ENCODE data around the gene GPC3. TPM values are rescaled to one million over a fixed set of nuclear protein-coding genes. Genes with fewer than 3 reads are reported as not detected.

GPC3 gene
- total and polyA plus RNA-seq, 5 donors from 2014 or later = 0.34 to 0.93 (median 0.44) TPM; not detected in 2

GRCh38 chrX:133639726-133640125 lies 345.7 kb downstream of the GPC3 start:
- DNase-seq (no peak), ATAC-seq (ENCODE audit: low read depth in 2 of 2) (no peak)
- Histone ChIP-seq H3K27ac (ENCODE audit: insufficient read depth, low read length, poor library complexity, severe bottlenecking) (no peak overlapping the region), H3K4me1 (ENCODE audit: control insufficient read depth, insufficient read depth, low read length, poor library complexity, severe bottlenecking) (no peaks in the 10 kb centered on the region), H3K36me3 (ENCODE audit: control insufficient read depth, insufficient read depth, low read length) (no peaks in the 10 kb centered on the region), H3K9me3 (ENCODE audit: control insufficient read depth in 2 of 2, low read length in 2 of 2) (no peaks in the 10 kb centered on the region), H3K4me3 (ENCODE audit: low read depth, low read length) (no peak overlapping the region), H3K27me3 (ENCODE audit: control insufficient read depth, insufficient read depth, low read length) (no peaks in the 10 kb centered on the region)
- Mint-ChIP-seq H3K36me3 (no peaks in the 10 kb centered on the region), H3K4me3 (no peak overlapping the region), H3K27ac (no peak overlapping the region), H3K4me1 (no peaks in the 10 kb centered on the region), H3K27me3 (no peaks in the 10 kb centered on the region), H3K9me3 (peaks cover 0 to 1% (median 0%) of the 10 kb centered on the region in 7 donors)

- no peaks in the 10 kb centered on the region for H3K9me3 ChIP-seq (ENCODE audit: control insufficient read depth in 2 of 2, low read length in 2 of 2)
- H3K36me3 Mint-ChIP-seq = no peaks in the 10 kb centered on the region
- no peaks in the 10 kb centered on the region for H3K27me3 Mint-ChIP-seq
These were observed 347.1 kb downstream of the GPC3 start for GRCh38 chrX:133638285-133638684.

GRCh38 chrX:133637765-133638164 lies 347.6 kb downstream of the GPC3 start:
- H3K27me3 Mint-ChIP-seq = no peaks in the 10 kb centered on the region
- H3K27ac ChIP-seq (ENCODE audit: insufficient read depth, low read length, poor library complexity, severe bottlenecking) = no peak overlapping the region
- H3K9me3 ChIP-seq (ENCODE audit: control insufficient read depth in 2 of 2, low read length in 2 of 2) = no peaks in the 10 kb centered on the region
- H3K9me3 Mint-ChIP-seq = peaks cover 0 to 1% (median 0%) of the 10 kb centered on the region in 7 donors
- no peak overlapping the region for H3K4me3 Mint-ChIP-seq
- no peaks in the 10 kb centered on the region for H3K36me3 ChIP-seq (ENCODE audit: control insufficient read depth, insufficient read depth, low read length)
- H3K27me3 ChIP-seq (ENCODE audit: control insufficient read depth, insufficient read depth, low read length) = no peaks in the 10 kb centered on the region
- DNase-seq (no peak), ATAC-seq (ENCODE audit: low read depth in 2 of 2) (no peak)
- no peak overlapping the region for H3K4me3 ChIP-seq (ENCODE audit: low read depth, low read length)
- no peaks in the 10 kb centered on the region for H3K36me3 Mint-ChIP-seq
- H3K4me1 Mint-ChIP-seq = no peaks in the 10 kb centered on the region
- no peak overlapping the region for H3K27ac Mint-ChIP-seq
- H3K4me1 ChIP-seq (ENCODE audit: control insufficient read depth, insufficient read depth, low read length, poor library complexity, severe bottlenecking) = no peaks in the 10 kb centered on the region

More at GRCh38 chrX:133638285-133638684, 347.1 kb downstream of the GPC3 start:
- Mint-ChIP-seq H3K9me3 (peaks cover 0 to 1% (median 0%) of the 10 kb centered on the region in 7 donors), H3K4me1 (no peaks in the 10 kb centered on the region), H3K4me3 (peak overlapping the region in 1 of 4 donors; percentile 38), H3K27ac (no peak overlapping the region)
- no peak overlapping the region for H3K4me3 ChIP-seq (ENCODE audit: low read depth, low read length)
- no peaks in the 10 kb centered on the region for H3K36me3 ChIP-seq (ENCODE audit: control insufficient read depth, insufficient read depth, low read length)
- no peak for DNase-seq
- ATAC-seq (ENCODE audit: low read depth in 2 of 2) = no peak
- no peaks in the 10 kb centered on the region for H3K27me3 ChIP-seq (ENCODE audit: control insufficient read depth, insufficient read depth, low read length)
- no peak overlapping the region for H3K27ac ChIP-seq (ENCODE audit: insufficient read depth, low read length, poor library complexity, severe bottlenecking)
- H3K4me1 ChIP-seq (ENCODE audit: control insufficient read depth, insufficient read depth, low read length, poor library complexity, severe bottlenecking) = no peaks in the 10 kb centered on the region

- H3K9me3 Mint-ChIP-seq = peaks cover 0 to 1% (median 0%) of the 10 kb centered on the region in 7 donors
These were observed 349.4 kb downstream of the GPC3 start for GRCh38 chrX:133636009-133636408.

GRCh38 chrX:133634416-133634815 lies 351.0 kb downstream of the GPC3 start:
- Mint-ChIP-seq H3K27ac (no peak overlapping the region), H3K27me3 (no peaks in the 10 kb centered on the region), H3K36me3 (no peaks in the 10 kb centered on the region), H3K4me3 (no peak overlapping the region), H3K4me1 (no peaks in the 10 kb centered on the region), H3K9me3 (peaks cover 0 to 1% (median 0%) of the 10 kb centered on the region in 7 donors)
- Histone ChIP-seq H3K27ac (ENCODE audit: insufficient read depth, low read length, poor library complexity, severe bottlenecking) (no peak overlapping the region), H3K4me3 (ENCODE audit: low read depth, low read length) (no peak overlapping the region), H3K4me1 (ENCODE audit: control insufficient read depth, insufficient read depth, low read length, poor library complexity, severe bottlenecking) (no peaks in the 10 kb centered on the region), H3K36me3 (ENCODE audit: control insufficient read depth, insufficient read depth, low read length) (no peaks in the 10 kb centered on the region), H3K27me3 (ENCODE audit: control insufficient read depth, insufficient read depth, low read length) (no peaks in the 10 kb centered on the region), H3K9me3 (ENCODE audit: control insufficient read depth in 2 of 2, low read length in 2 of 2) (no peaks in the 10 kb centered on the region)
- ATAC-seq (ENCODE audit: low read depth in 2 of 2) (no peak), DNase-seq (no peak)

More at GRCh38 chrX:133636009-133636408, 349.4 kb downstream of the GPC3 start:
- no peaks in the 10 kb centered on the region for H3K9me3 ChIP-seq (ENCODE audit: control insufficient read depth in 2 of 2, low read length in 2 of 2)
- no peak overlapping the region for H3K4me3 ChIP-seq (ENCODE audit: low read depth, low read length)
- no peak for ATAC-seq (ENCODE audit: low read depth in 2 of 2)
- no peaks in the 10 kb centered on the region for H3K4me1 ChIP-seq (ENCODE audit: control insufficient read depth, insufficient read depth, low read length, poor library complexity, severe bottlenecking)
- no peak for DNase-seq
- Mint-ChIP-seq H3K4me3 (no peak overlapping the region), H3K27ac (no peak overlapping the region), H3K4me1 (no peaks in the 10 kb centered on the region), H3K27me3 (no peaks in the 10 kb centered on the region), H3K36me3 (no peaks in the 10 kb centered on the region)
- H3K27ac ChIP-seq (ENCODE audit: insufficient read depth, low read length, poor library complexity, severe bottlenecking) = no peak overlapping the region
- H3K36me3 ChIP-seq (ENCODE audit: control insufficient read depth, insufficient read depth, low read length) = no peaks in the 10 kb centered on the region
- no peaks in the 10 kb centered on the region for H3K27me3 ChIP-seq (ENCODE audit: control insufficient read depth, insufficient read depth, low read length)

GRCh38 chrX:133633950-133634349 lies 351.4 kb downstream of the GPC3 start:
- Mint-ChIP-seq H3K36me3 (no peaks in the 10 kb centered on the region), H3K27ac (no peak overlapping the region), H3K4me3 (no peak overlapping the region), H3K27me3 (no peaks in the 10 kb centered on the region), H3K9me3 (peaks cover 0 to 1% (median 0%) of the 10 kb centered on the region in 7 donors), H3K4me1 (no peaks in the 10 kb centered on the region)
- no peaks in the 10 kb centered on the region for H3K36me3 ChIP-seq (ENCODE audit: control insufficient read depth, insufficient read depth, low read length)
- no peaks in the 10 kb centered on the region for H3K4me1 ChIP-seq (ENCODE audit: control insufficient read depth, insufficient read depth, low read length, poor library complexity, severe bottlenecking)
- no peak for ATAC-seq (ENCODE audit: low read depth in 2 of 2)
- no peaks in the 10 kb centered on the region for H3K9me3 ChIP-seq (ENCODE audit: control insufficient read depth in 2 of 2, low read length in 2 of 2)
- no peak overlapping the region for H3K27ac ChIP-seq (ENCODE audit: insufficient read depth, low read length, poor library complexity, severe bottlenecking)
- H3K27me3 ChIP-seq (ENCODE audit: control insufficient read depth, insufficient read depth, low read length) = no peaks in the 10 kb centered on the region
- no peak overlapping the region for H3K4me3 ChIP-seq (ENCODE audit: low read depth, low read length)
- no peak for DNase-seq

- Mint-ChIP-seq H3K4me1 (no peaks in the 10 kb centered on the region), H3K27ac (no peak overlapping the region), H3K27me3 (no peaks in the 10 kb centered on the region), H3K4me3 (no peak overlapping the region), H3K36me3 (no peaks in the 10 kb centered on the region), H3K9me3 (peaks cover 0 to 1% (median 0%) of the 10 kb centered on the region in 7 donors)
- DNase-seq = no peak
- H3K36me3 ChIP-seq (ENCODE audit: control insufficient read depth, insufficient read depth, low read length) = no peaks in the 10 kb centered on the region
- H3K4me3 ChIP-seq (ENCODE audit: low read depth, low read length) = no peak overlapping the region
- H3K27ac ChIP-seq (ENCODE audit: insufficient read depth, low read length, poor library complexity, severe bottlenecking) = no peak overlapping the region
- no peaks in the 10 kb centered on the region for H3K9me3 ChIP-seq (ENCODE audit: control insufficient read depth in 2 of 2, low read length in 2 of 2)
- no peaks in the 10 kb centered on the region for H3K4me1 ChIP-seq (ENCODE audit: control insufficient read depth, insufficient read depth, low read length, poor library complexity, severe bottlenecking)
- ATAC-seq (ENCODE audit: low read depth in 2 of 2) = no peak
- no peaks in the 10 kb centered on the region for H3K27me3 ChIP-seq (ENCODE audit: control insufficient read depth, insufficient read depth, low read length)
These were observed 352.2 kb downstream of the GPC3 start for GRCh38 chrX:133633162-133633561.

GRCh38 chrX:133630362-133630761 lies 355.0 kb downstream of the GPC3 start:
- no peak overlapping the region for H3K4me3 Mint-ChIP-seq
- no peaks in the 10 kb centered on the region for H3K36me3 Mint-ChIP-seq
- no peaks in the 10 kb centered on the region for H3K9me3 ChIP-seq (ENCODE audit: control insufficient read depth in 2 of 2, low read length in 2 of 2)

More at GRCh38 chrX:133630362-133630761, 355.0 kb downstream of the GPC3 start:
- no peaks in the 10 kb centered on the region for H3K4me1 Mint-ChIP-seq
- H3K36me3 ChIP-seq (ENCODE audit: control insufficient read depth, insufficient read depth, low read length) = no peaks in the 10 kb centered on the region
- no peak overlapping the region for H3K27ac Mint-ChIP-seq
- H3K9me3 Mint-ChIP-seq = peaks cover 0 to 1% (median 0%) of the 10 kb centered on the region in 7 donors
- H3K27me3 ChIP-seq (ENCODE audit: control insufficient read depth, insufficient read depth, low read length) = no peaks in the 10 kb centered on the region
- H3K4me3 ChIP-seq (ENCODE audit: low read depth, low read length) = no peak overlapping the region
- H3K27me3 Mint-ChIP-seq = no peaks in the 10 kb centered on the region
- no peaks in the 10 kb centered on the region for H3K4me1 ChIP-seq (ENCODE audit: control insufficient read depth, insufficient read depth, low read length, poor library complexity, severe bottlenecking)
- no peak for ATAC-seq (ENCODE audit: low read depth in 2 of 2)
- no peak overlapping the region for H3K27ac ChIP-seq (ENCODE audit: insufficient read depth, low read length, poor library complexity, severe bottlenecking)
- no peak for DNase-seq
